Loucy (cell line): Measurements from ENCODE around the gene DLG2.

Source experiments
- H2AFZ ChIP-seq: fragments of 200-600 bp; sonication (generic); 2 replicates; pipeline ENCODE4 v1.6.0; 2016; ENCODE audit warnings: antibody characterized with exemption, mild to moderate bottlenecking, low read length, moderate library complexity
- H3F3A ChIP-seq: fragments of 200-600 bp; 2 replicates; pipeline ENCODE4 v1.6.0; 2016; ENCODE audit warnings: antibody characterized with exemption, low read depth, mild to moderate bottlenecking
- H3K27me3 ChIP-seq: fragments of 200-600 bp; sonication (generic); 2 replicates; pipeline ENCODE4 v1.6.1; 2014; ENCODE audit warnings: low read length, mild to moderate bottlenecking; ENCODE audit not compliant: insufficient read depth, poor library complexity, severe bottlenecking
- H3K36me3 ChIP-seq: fragments of 200-600 bp; sonication (generic); 2 replicates; pipeline ENCODE4 v1.6.1; 2016; ENCODE audit warnings: low read length; ENCODE audit not compliant: insufficient read depth
- H3K4me1 ChIP-seq: fragments of 200-600 bp; sonication (generic); 2 replicates; pipeline ENCODE4 v1.5.1; 2014; ENCODE audit warnings: low read length, mild to moderate bottlenecking; ENCODE audit not compliant: insufficient read depth, poor library complexity, severe bottlenecking
- H3K4me2 ChIP-seq: fragments of 200-600 bp; sonication (generic); 2 replicates; pipeline ENCODE4 v1.6.0; 2014; ENCODE audit warnings: antibody characterized with exemption, low read length, low read depth, mild to moderate bottlenecking; ENCODE audit not compliant: poor library complexity, severe bottlenecking
- H3K4me3 ChIP-seq: fragments of 200-600 bp; sonication (generic); 2 replicates; pipeline ENCODE4 v1.5.1; 2014; ENCODE audit warnings: low read length, mild to moderate bottlenecking, mixed read lengths; ENCODE audit not compliant: poor library complexity, severe bottlenecking
- H3K79me2 ChIP-seq: fragments of 200-600 bp; sonication (generic); 2 replicates; pipeline ENCODE4 v1.6.1; 2014; ENCODE audit warnings: low read length; ENCODE audit not compliant: insufficient read depth
- H3K9ac ChIP-seq: fragments of 200-600 bp; sonication (generic); 2 replicates; pipeline ENCODE4 v1.6.0; 2014; ENCODE audit warnings: mild to moderate bottlenecking, low read depth, low read length, moderate library complexity; ENCODE audit not compliant: poor library complexity, severe bottlenecking
- H3K9me2 ChIP-seq: fragments of 200-600 bp; sonication (generic); replicated peaks from 2 replicates; pipeline ENCODE4 v1.6.1; 2016; ENCODE audit warnings: low read depth, low read length, mixed read lengths
- H3K9me3 ChIP-seq: fragments of 200-600 bp; sonication (generic); 2 replicates; pipeline ENCODE4 v1.6.1; 2014; ENCODE audit warnings: mild to moderate bottlenecking, antibody characterized with exemption, low read length, low read depth; ENCODE audit not compliant: insufficient read depth
- H4K20me1 ChIP-seq: fragments of 200-600 bp; sonication (generic); 2 replicates; pipeline ENCODE4 v1.6.0; 2014; ENCODE audit warnings: antibody characterized with exemption, low read length, mild to moderate bottlenecking; ENCODE audit not compliant: insufficient read depth, poor library complexity, severe bottlenecking
- EZH2phosphoT487 ChIP-seq: fragments of 200-600 bp; IDR thresholded peaks from 2 replicates; pipeline ENCODE4 v1.6.1; 2018; ENCODE audit warnings: antibody characterized with exemption, mild to moderate bottlenecking, moderate library complexity, borderline replicate concordance
- TF ChIP-seq, protein P1 (sequence below): fragments of 200-600 bp; sonication (generic); conservative IDR thresholded peaks from 2 replicates; pipeline ENCODE4 v1.5.1; 2014; ENCODE audit warnings: mild to moderate bottlenecking, antibody characterized with exemption, low read length

The DLG2 gene

DNA sequence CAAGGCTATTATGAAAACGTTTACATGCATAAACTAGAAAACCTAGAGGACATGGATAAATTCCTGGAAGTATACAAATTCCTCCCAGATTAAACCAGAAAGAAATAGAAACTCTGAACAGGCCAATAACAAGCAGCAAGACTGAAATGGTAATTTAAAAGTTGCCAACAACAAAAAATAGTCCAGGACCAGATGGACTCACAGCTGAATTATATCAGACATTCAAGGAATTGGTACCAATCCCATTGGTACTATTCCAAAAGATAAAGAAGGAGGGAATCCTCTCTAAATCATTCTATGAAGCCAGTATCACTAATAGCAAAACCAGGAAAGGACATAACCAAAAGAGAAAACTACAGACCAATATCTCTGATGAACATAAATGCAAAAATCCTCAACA, 236.0 kb downstream of the DLG2 start:
- H3K9me2 ChIP-seq: no peaks in the 10 kb centered on the region
- no peaks in the 10 kb centered on the region for H3K27me3 ChIP-seq
- no peak overlapping the region for H3K9ac ChIP-seq
- H3K9me3 ChIP-seq: no peaks in the 10 kb centered on the region
- no peak overlapping the region for H3K4me3 ChIP-seq
- H4K20me1 ChIP-seq: no peaks in the 10 kb centered on the region
- H3K36me3 ChIP-seq: no peaks in the 10 kb centered on the region
- H2AFZ ChIP-seq: no peak overlapping the region
- no peaks in the 10 kb centered on the region for H3K4me1 ChIP-seq
- H3F3A ChIP-seq: no peaks in the 10 kb centered on the region
- H3K79me2 ChIP-seq: no peaks in the 10 kb centered on the region
- no peak overlapping the region for H3K4me2 ChIP-seq
- TF ChIP-seq EZH2phosphoT487: no peak
- TF ChIP-seq, protein P1, sequence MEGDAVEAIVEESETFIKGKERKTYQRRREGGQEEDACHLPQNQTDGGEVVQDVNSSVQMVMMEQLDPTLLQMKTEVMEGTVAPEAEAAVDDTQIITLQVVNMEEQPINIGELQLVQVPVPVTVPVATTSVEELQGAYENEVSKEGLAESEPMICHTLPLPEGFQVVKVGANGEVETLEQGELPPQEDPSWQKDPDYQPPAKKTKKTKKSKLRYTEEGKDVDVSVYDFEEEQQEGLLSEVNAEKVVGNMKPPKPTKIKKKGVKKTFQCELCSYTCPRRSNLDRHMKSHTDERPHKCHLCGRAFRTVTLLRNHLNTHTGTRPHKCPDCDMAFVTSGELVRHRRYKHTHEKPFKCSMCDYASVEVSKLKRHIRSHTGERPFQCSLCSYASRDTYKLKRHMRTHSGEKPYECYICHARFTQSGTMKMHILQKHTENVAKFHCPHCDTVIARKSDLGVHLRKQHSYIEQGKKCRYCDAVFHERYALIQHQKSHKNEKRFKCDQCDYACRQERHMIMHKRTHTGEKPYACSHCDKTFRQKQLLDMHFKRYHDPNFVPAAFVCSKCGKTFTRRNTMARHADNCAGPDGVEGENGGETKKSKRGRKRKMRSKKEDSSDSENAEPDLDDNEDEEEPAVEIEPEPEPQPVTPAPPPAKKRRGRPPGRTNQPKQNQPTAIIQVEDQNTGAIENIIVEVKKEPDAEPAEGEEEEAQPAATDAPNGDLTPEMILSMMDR: no peak

DNA sequence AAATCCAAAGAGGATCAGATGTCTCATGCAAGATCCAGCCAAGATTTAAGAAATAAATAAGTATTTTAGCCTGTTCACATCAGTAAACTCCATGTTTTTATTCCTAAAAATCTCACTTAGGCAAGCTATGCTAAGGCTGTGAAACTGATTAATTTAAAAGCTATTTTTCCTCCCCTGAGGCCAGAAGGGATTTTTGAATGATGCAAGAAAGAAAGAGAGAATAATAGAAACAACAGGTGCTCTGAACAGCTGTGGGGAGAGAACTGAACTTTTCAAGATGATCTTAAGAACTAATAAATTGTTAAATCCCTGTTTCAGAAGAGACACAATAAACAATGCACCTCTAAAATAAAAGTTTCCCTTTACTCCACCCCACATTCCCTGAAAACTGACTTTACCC, 241.6 kb downstream of the DLG2 start:
- Histone ChIP-seq H3K4me1 (no peaks in the 10 kb centered on the region), H3K4me2 (no peak overlapping the region), H3K27me3 (no peaks in the 10 kb centered on the region), H3K9ac (no peak overlapping the region), H3K4me3 (no peak overlapping the region), H3K9me2 (no peaks in the 10 kb centered on the region), H3F3A (no peaks in the 10 kb centered on the region), H3K9me3 (no peaks in the 10 kb centered on the region), H2AFZ (no peak overlapping the region), H3K36me3 (no peaks in the 10 kb centered on the region), H3K79me2 (no peaks in the 10 kb centered on the region), H4K20me1 (no peaks in the 10 kb centered on the region)
- TF ChIP-seq EZH2phosphoT487: no peak
- TF ChIP-seq, protein P1: no peak

DNA sequence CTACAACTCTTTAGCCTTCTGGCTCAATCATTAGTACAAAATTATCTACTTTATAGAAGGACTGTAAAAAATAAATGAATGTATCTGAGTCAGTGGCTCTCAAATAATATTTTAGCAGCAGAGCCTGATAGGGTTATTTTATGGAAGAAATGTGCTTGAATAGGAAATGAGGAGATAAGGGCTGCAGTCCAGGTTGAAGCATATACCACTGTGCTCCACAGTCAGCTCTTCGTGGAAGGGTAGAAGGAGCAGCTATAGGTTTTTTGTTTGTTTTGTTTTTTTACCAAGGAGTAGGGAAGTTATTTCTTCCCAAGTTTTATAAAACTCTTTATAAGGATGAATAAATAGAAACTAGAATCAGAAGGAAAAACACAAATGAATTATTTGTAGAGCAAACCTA, 242.0 kb downstream of the DLG2 start:
- H3K9me3 ChIP-seq: no peaks in the 10 kb centered on the region
- H3K9ac ChIP-seq: no peak overlapping the region
- H3K79me2 ChIP-seq: no peaks in the 10 kb centered on the region
- H3K4me2 ChIP-seq: no peak overlapping the region
- H2AFZ ChIP-seq: no peak overlapping the region
- no peaks in the 10 kb centered on the region for H3K36me3 ChIP-seq
- no peaks in the 10 kb centered on the region for H3K27me3 ChIP-seq
- H4K20me1 ChIP-seq: no peaks in the 10 kb centered on the region
- no peaks in the 10 kb centered on the region for H3K9me2 ChIP-seq
- H3K4me1 ChIP-seq: no peaks in the 10 kb centered on the region
- H3K4me3 ChIP-seq: no peak overlapping the region
- H3F3A ChIP-seq: no peaks in the 10 kb centered on the region
- no peak for TF ChIP-seq EZH2phosphoT487

DNA sequence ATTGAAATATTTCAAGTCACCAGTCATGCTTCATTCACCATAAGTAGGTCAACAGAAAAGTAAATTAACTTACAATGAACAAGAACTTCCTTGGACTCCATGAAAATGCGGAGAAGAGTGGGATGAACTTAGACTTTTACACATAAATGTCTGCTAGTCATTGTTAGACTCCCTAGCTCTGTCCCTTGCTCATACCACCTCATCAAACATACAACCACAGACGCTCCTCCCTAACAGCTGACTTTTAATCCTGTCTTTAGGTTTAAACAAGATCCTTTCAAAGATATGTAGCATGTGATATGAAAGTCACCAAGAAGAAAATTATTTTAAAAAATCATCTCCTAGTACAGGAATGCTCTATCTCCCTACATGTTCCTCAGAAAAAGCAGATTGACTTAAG, 248.1 kb downstream of the DLG2 start:
- Histone ChIP-seq H2AFZ (no peak overlapping the region), H3K4me3 (no peak overlapping the region), H3K4me2 (no peak overlapping the region), H3K9me2 (no peaks in the 10 kb centered on the region), H3K4me1 (no peaks in the 10 kb centered on the region), H3K27me3 (no peaks in the 10 kb centered on the region), H4K20me1 (no peaks in the 10 kb centered on the region), H3K9ac (no peak overlapping the region), H3F3A (no peaks in the 10 kb centered on the region), H3K79me2 (no peaks in the 10 kb centered on the region), H3K36me3 (no peaks in the 10 kb centered on the region), H3K9me3 (no peaks in the 10 kb centered on the region)
- TF ChIP-seq EZH2phosphoT487: no peak
- TF ChIP-seq, protein P1: no peak
